HepG2 (cell line): ENCODE results near the gene ANKHD1. TPM values are rescaled to one million over a fixed set of nuclear protein-coding genes. Genes with fewer than 3 reads are reported as not detected.
A peak's percentile ranks its signal among the peaks of the same experiment; 100 is the strongest.

Source experiments
- KDM5B ChIP-seq: sonication (generic); formaldehyde crosslinking; IDR thresholded peaks from 2 replicates; pipeline ENCODE4 v1.4.0; 2020; ENCODE audit warnings: missing genetic modification reagents, mild to moderate bottlenecking, borderline replicate concordance
- MAZ ChIP-seq, 2 experiments: sonication (generic) in 1 of 2; formaldehyde crosslinking in 1 of 2; IDR thresholded peaks; 2 replicates each; pipeline versions ENCODE4 v1.5.0 to v1.6.1; 2012 to 2020; ENCODE audit warnings: low read depth in 2 of 2, mild to moderate bottlenecking in 2 of 2, borderline replicate concordance in 1 of 2, improper control_type of control experiment in 1 of 2, low read length in 1 of 2, missing genetic modification reagents in 1 of 2, moderate library complexity in 1 of 2
- POGZ ChIP-seq: sonication (generic); formaldehyde crosslinking; IDR thresholded peaks from 2 replicates; pipeline ENCODE4 v1.4.0; 2020; ENCODE audit warnings: mild to moderate bottlenecking, missing genetic modification reagents
- POLR2G ChIP-seq: fragments of 200-400 bp; formaldehyde crosslinking; IDR thresholded peaks from 2 replicates; pipeline ENCODE4 v1.6.1; 2018; ENCODE audit warnings: mild to moderate bottlenecking, low read depth, low read length, moderate library complexity
- SPEN ChIP-seq: sonication (generic); formaldehyde crosslinking; IDR thresholded peaks from 2 replicates; pipeline ENCODE4 v1.5.1; 2020; ENCODE audit warnings: low read depth, mild to moderate bottlenecking, missing genetic modification reagents
- TARDBP ChIP-seq: sonication (generic); formaldehyde crosslinking; IDR thresholded peaks from 2 replicates; pipeline ENCODE4 v1.8.0; 2022; ENCODE audit warnings: mild to moderate bottlenecking, missing genetic modification reagents
- WIZ ChIP-seq: sonication (generic); formaldehyde crosslinking; IDR thresholded peaks from 2 replicates; pipeline ENCODE4 v1.5.1; 2020; ENCODE audit warnings: mild to moderate bottlenecking, missing genetic modification reagents
- YEATS4 ChIP-seq: sonication (generic); formaldehyde crosslinking; IDR thresholded peaks from 2 replicates; pipeline ENCODE4 v1.4.0; 2020; ENCODE audit warnings: missing genetic modification reagents, borderline replicate concordance
- ZNF17 ChIP-seq: sonication (generic); formaldehyde crosslinking; IDR thresholded peaks from 2 replicates; pipeline ENCODE4 v1.5.0; 2020; ENCODE audit warnings: mild to moderate bottlenecking, missing genetic modification reagents
- ZNF224 ChIP-seq: sonication (generic); formaldehyde crosslinking; IDR thresholded peaks from 2 replicates; pipeline ENCODE4 v1.5.0; 2020; ENCODE audit warnings: mild to moderate bottlenecking, missing genetic modification reagents
- ZNF329 ChIP-seq: sonication (generic); formaldehyde crosslinking; IDR thresholded peaks from 2 replicates; pipeline ENCODE4 v1.9.0; 2021; ENCODE audit warnings: low read depth, mild to moderate bottlenecking, missing genetic modification reagents
- ZNF558 ChIP-seq: sonication (generic); formaldehyde crosslinking; IDR thresholded peaks from 2 replicates; pipeline ENCODE4 v1.9.0; 2022; ENCODE audit warnings: mild to moderate bottlenecking, missing genetic modification reagents, borderline replicate concordance
- ZNF614 ChIP-seq: IDR thresholded peaks from 2 replicates; pipeline ENCODE4 v1.6.1; 2018; ENCODE audit warnings: missing biosample characterization, missing genetic modification reagents, inconsistent platforms, borderline replicate concordance
- ZNF616 ChIP-seq: sonication (generic); formaldehyde crosslinking; IDR thresholded peaks from 2 replicates; pipeline ENCODE4 v1.5.0; 2020; ENCODE audit warnings: low read depth, mild to moderate bottlenecking, missing genetic modification reagents
- polyA plus RNA-seq, 8 experiments: library from polyadenylated mRNA; depleted of rRNA in 3 of 8; stranded (reverse) in 7 of 8; unstranded in 1 of 8; fragments of >200 nt; fragmentation: Illumina TruSeq in 4 of 8; extraction: Trizol in 4 of 8; gene quantifications; 2 replicates each; pipeline versions ENCODE4 v1.2.1 to v1.2.3, GENCODE V29; 2011 to 2016; ENCODE audit warnings: low read depth in 4 of 8, missing spikeins in 1 of 8, mixed read lengths in 1 of 8; ENCODE audit not compliant: insufficient read depth in 1 of 8
- total RNA-seq, 5 experiments: library from RNA; depleted of rRNA; stranded (reverse); fragments of >200 nt; fragmentation: Illumina TruSeq; extraction: Trizol; gene quantifications; 2 replicates each; pipeline ENCODE4 v1.2.3, GENCODE V29; 2016; ENCODE audit warnings: low read depth in 1 of 5
- TF ChIP-seq, protein P1 (sequence below): sonication (generic); formaldehyde crosslinking; IDR thresholded peaks from 2 replicates; pipeline ENCODE4 v1.4.0; 2020; ENCODE audit warnings: missing genetic modification reagents, borderline replicate concordance
- TF ChIP-seq, protein P2 (sequence below): sonication (generic); formaldehyde crosslinking; IDR thresholded peaks from 2 replicates; pipeline ENCODE4 v1.5.1; 2020; ENCODE audit warnings: missing genetic modification reagents, mild to moderate bottlenecking, borderline replicate concordance
- TF ChIP-seq, protein P3 (sequence below): sonication (generic); formaldehyde crosslinking; IDR thresholded peaks from 2 replicates; pipeline ENCODE4 v1.4.0; 2020; ENCODE audit warnings: missing genetic modification reagents
- TF ChIP-seq, protein P4 (sequence below): IDR thresholded peaks from 2 replicates; pipeline ENCODE4 v1.6.1; 2016; ENCODE audit warnings: mild to moderate bottlenecking, missing biosample characterization, missing genetic modification reagents

The ANKHD1 gene
- total and polyA plus RNA-seq, 2 of the 13 experiments (the other 11 are each of a cell fraction or from before 2014, with no cell fraction given): 69.9 to 82.0 TPM

DNA sequence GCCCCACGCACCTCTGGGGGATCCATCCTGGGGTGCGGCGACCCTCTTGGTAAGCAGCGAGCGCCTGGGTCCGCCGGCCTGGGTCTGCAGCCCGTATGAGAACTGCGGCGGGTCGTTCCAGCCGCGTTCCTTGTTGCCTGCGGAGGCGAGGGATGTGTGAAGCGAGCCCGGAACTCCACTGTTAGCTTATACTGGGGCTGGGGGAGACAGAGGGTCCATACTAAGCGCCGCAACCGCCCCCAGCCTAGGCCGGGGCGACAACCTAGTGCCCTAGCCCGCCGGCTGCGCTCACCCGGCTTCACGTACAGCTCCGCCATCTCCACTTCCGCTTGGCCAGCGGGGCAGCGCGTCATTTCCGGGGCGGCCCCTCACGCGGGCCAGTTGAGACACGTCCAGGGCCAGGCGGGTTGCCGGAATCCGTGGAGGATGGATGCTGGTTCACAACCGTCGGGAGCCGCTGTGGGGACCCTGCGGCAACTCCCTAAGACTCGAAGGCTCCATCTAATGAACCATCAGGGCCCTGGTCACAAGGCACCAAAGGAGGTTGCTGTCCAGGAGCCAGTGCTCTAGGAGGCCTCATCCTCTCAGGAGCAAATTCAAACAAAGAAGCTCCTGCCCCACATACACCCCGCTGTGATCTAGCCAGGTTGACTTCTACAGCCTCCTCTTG, 155.6 kb downstream of the ANKHD1 start, which contains the start of gene SRA1 (continued):
- peak; percentile 81; the same call in 1 of the 2 replicates for TF ChIP-seq ZNF17 (CRISPR knock-in tag)
- 0 out of 2 replicates have a peak, but pooled peaks have one; percentile 56 for TF ChIP-seq ZNF616
- peak; percentile 71; the same call in 1 of the 2 replicates for TF ChIP-seq POGZ (CRISPR knock-in tag)
- TF ChIP-seq, protein P1, sequence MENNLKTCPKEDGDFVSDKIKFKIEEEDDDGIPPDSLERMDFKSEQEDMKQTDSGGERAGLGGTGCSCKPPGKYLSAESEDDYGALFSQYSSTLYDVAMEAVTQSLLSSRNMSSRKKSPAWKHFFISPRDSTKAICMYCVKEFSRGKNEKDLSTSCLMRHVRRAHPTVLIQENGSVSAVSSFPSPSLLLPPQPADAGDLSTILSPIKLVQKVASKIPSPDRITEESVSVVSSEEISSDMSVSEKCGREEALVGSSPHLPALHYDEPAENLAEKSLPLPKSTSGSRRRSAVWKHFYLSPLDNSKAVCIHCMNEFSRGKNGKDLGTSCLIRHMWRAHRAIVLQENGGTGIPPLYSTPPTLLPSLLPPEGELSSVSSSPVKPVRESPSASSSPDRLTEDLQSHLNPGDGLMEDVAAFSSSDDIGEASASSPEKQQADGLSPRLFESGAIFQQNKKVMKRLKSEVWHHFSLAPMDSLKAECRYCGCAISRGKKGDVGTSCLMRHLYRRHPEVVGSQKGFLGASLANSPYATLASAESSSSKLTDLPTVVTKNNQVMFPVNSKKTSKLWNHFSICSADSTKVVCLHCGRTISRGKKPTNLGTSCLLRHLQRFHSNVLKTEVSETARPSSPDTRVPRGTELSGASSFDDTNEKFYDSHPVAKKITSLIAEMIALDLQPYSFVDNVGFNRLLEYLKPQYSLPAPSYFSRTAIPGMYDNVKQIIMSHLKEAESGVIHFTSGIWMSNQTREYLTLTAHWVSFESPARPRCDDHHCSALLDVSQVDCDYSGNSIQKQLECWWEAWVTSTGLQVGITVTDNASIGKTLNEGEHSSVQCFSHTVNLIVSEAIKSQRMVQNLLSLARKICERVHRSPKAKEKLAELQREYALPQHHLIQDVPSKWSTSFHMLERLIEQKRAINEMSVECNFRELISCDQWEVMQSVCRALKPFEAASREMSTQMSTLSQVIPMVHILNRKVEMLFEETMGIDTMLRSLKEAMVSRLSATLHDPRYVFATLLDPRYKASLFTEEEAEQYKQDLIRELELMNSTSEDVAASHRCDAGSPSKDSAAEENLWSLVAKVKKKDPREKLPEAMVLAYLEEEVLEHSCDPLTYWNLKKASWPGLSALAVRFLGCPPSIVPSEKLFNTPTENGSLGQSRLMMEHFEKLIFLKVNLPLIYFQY (CRISPR knock-in tag): peak; percentile 69; the same call in 1 of the 2 replicates
- TF ChIP-seq POLR2G: peak; percentile 99
- TF ChIP-seq, protein P2, sequence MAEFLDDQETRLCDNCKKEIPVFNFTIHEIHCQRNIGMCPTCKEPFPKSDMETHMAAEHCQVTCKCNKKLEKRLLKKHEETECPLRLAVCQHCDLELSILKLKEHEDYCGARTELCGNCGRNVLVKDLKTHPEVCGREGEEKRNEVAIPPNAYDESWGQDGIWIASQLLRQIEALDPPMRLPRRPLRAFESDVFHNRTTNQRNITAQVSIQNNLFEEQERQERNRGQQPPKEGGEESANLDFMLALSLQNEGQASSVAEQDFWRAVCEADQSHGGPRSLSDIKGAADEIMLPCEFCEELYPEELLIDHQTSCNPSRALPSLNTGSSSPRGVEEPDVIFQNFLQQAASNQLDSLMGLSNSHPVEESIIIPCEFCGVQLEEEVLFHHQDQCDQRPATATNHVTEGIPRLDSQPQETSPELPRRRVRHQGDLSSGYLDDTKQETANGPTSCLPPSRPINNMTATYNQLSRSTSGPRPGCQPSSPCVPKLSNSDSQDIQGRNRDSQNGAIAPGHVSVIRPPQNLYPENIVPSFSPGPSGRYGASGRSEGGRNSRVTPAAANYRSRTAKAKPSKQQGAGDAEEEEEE (CRISPR knock-in tag): no peak; the same call in 1 of the 2 replicates
- TF ChIP-seq ZNF558 (CRISPR knock-in tag): peak; percentile 86; the same call in 1 of the 2 replicates
- TF ChIP-seq, protein P3, sequence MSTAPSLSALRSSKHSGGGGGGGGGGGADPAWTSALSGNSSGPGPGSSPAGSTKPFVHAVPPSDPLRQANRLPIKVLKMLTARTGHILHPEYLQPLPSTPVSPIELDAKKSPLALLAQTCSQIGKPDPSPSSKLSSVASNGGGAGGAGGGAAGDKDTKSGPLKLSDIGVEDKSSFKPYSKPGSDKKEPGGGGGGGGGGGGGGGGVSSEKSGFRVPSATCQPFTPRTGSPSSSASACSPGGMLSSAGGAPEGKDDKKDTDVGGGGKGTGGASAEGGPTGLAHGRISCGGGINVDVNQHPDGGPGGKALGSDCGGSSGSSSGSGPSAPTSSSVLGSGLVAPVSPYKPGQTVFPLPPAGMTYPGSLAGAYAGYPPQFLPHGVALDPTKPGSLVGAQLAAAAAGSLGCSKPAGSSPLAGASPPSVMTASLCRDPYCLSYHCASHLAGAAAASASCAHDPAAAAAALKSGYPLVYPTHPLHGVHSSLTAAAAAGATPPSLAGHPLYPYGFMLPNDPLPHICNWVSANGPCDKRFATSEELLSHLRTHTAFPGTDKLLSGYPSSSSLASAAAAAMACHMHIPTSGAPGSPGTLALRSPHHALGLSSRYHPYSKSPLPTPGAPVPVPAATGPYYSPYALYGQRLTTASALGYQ: 0 out of 2 replicates have a peak, but pooled peaks have one; percentile 22
- 0 out of 2 replicates have a peak, but pooled peaks have one; percentile 22 for TF ChIP-seq ZNF329 (CRISPR knock-in tag)
- no peak for TF ChIP-seq MAZ (IDR thresholded peaks at IDR 0.05; ENCODE audit: borderline replicate concordance, low read depth, low read length)
- peak; percentile 62 for TF ChIP-seq MAZ (CRISPR knock-in tag; IDR thresholded peaks at IDR 0.05; ENCODE audit: low read depth)
- peak; percentile 91; the same call in 1 of the 2 replicates for TF ChIP-seq YEATS4 (CRISPR knock-in tag)
- peak; percentile 83 for TF ChIP-seq KDM5B (CRISPR knock-in tag)
- TF ChIP-seq ZNF224 (CRISPR knock-in tag): peak; percentile 31; the same call in 1 of the 2 replicates
- peak; percentile 58; the same call in 1 of the 2 replicates for TF ChIP-seq TARDBP (CRISPR knock-in tag)
- 0 out of 2 replicates have a peak, but pooled peaks have one; percentile 41 for TF ChIP-seq WIZ
- TF ChIP-seq, protein P4, sequence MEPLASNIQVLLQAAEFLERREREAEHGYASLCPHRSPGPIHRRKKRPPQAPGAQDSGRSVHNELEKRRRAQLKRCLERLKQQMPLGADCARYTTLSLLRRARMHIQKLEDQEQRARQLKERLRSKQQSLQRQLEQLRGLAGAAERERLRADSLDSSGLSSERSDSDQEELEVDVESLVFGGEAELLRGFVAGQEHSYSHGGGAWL (CRISPR knock-in tag): peak; percentile 90
- TF ChIP-seq ZNF614 (CRISPR knock-in tag): no peak
- TF ChIP-seq SPEN: peak; percentile 90
